T-helper 1 cell (primary cell): Measurements from ENCODE around the gene FAM78A.
A peak's percentile ranks its signal among the peaks of the same experiment; 100 is the strongest.

Experiments used
- DNase-seq, 5 donors: peaks; one replicate each; pipeline ENCODE4 v3.0.0-alpha.2; 2012 to 2020
- total RNA-seq, 4 donors: gene quantifications; one replicate each; lab custom pipeline; 2026; lab: John Stamatoyannopoulos, UW

Gene FAM78A, protein sequence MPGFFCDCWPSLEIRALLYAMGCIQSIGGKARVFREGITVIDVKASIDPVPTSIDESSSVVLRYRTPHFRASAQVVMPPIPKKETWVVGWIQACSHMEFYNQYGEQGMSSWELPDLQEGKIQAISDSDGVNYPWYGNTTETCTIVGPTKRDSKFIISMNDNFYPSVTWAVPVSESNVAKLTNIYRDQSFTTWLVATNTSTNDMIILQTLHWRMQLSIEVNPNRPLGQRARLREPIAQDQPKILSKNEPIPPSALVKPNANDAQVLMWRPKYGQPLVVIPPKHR
- total RNA-seq, result 74.3 to 141 (median 96.8) reads per million in 4 donors

GRCh38 chr9:131276094-131276888 lies at the start of gene FAM78A:
Gene FAM78A (minus strand): TSS chr9:131276510. CDS start chr9:131276179, 331 bp downstream.
- peak in 2 of 5 donors; percentile 38 to 64 for DNase-seq

DNA sequence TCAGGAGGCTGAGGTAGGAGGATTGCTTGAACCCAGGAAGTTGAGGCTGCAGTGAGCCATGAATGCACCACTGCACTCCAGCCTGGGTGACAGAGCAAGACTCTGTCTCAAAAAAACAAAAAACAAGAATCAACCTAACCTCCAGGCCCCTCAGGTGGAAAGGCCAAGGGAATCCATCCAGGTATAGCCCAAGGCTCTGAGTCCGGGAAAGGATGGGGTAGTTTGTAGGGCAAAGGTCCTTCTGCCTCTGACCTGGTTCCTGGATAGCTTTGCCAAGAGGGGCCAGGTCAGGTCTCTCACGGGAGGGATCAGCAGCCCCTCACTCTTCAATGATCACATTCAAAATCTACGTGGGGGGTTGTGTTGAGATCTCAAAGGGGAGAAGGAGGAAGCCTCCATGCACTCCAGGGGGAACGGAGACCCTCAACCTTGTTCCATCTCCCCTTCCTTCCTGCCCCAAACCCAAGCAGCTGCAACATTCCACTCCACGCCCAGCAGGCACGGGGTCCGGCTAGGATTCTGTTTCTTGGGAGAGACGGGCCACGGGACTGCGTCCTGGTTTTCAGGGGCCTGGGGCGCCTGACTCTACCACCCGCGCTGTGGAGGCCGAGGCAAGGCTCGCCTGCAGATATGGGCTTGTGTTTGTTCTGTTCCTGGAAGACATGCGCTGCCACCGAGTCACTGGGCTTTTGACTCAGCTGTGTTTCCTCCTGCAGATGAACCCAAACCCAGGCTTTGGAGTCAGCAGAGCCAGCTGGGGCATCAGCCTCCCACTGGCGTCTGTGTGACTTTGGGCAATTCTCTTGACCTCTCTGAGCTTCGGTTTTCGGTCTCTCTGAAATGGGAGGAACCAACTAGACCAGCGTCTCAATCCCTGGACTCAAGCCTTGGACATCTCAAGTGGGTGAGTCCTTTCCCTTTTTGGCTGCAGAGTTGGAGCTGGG lies 48.7 kb upstream of the FAM78A start:
- no peak for DNase-seq

DNA sequence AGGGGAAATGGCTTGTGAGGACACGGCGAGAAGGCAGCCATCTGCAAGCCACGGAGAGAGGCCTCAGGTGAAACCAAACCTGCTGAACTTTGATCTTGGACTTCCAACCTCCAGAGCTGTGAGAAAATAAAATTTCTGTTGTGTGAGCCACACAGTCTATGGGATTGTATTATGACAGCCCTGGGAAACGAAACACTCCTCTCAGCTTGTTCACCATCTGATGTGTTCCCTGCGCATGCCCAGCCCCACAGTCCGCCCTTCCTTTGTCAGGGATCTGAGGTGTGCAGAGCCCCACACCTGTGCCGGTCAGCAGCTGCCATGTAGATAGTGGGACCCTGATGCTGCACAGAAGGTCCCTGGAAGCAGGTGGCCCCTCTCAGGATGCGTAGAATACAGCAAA lies 47.3 kb upstream of the FAM78A start:
- no peak for DNase-seq

DNA sequence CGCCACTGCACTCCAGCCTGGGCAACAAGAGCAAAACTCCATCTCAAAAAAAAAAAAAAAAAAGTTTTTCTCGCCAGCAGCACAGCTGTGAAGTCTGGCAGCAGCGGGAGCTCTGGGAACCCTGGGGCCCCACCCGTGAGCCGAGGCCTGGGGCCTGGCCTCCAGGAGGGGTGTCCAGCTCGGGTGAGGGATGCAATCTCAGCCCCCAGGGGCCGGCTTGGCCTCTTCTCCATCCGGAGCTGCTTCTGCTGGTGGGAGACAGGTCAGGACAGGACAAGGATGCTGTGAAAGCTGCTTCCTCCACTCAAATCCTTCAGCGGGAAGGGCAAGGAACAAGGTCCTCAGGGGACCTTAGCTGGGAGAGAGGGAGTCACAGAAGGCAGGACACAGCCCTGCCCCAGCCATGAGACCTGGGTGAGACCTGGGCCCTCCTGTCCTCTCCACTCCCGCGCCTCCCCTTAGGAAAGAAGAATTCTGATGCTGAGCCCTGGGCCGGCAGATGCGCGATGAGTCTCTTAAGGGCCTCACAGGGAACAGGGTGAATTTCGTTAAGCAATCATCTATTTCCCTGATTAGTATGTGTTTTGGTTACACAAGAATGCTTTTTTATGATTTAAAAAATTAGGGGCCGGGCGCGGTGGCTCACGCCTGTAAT lies 43.8 kb upstream of the FAM78A start:
- DNase-seq, result no peak

DNA sequence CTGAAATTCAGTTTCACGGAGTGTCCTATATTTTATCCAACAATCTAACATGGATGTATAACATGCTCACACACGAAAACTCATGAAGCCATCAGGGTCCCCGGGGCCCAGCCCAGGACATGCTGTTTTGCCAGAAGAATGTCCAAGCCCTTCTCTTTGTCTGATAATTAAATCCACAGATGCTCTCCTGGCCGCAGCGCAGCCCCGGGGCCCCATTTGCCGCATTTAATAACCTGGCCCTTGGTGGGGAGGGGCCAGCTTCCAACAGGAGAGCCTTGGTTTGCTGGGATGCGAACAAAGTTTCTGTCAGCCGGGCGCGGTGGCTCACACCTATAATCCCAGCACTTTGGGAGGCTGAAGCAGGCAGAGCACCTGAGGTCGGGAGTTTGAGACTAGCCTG lies 43.2 kb upstream of the FAM78A start:
- DNase-seq, result no peak

DNA sequence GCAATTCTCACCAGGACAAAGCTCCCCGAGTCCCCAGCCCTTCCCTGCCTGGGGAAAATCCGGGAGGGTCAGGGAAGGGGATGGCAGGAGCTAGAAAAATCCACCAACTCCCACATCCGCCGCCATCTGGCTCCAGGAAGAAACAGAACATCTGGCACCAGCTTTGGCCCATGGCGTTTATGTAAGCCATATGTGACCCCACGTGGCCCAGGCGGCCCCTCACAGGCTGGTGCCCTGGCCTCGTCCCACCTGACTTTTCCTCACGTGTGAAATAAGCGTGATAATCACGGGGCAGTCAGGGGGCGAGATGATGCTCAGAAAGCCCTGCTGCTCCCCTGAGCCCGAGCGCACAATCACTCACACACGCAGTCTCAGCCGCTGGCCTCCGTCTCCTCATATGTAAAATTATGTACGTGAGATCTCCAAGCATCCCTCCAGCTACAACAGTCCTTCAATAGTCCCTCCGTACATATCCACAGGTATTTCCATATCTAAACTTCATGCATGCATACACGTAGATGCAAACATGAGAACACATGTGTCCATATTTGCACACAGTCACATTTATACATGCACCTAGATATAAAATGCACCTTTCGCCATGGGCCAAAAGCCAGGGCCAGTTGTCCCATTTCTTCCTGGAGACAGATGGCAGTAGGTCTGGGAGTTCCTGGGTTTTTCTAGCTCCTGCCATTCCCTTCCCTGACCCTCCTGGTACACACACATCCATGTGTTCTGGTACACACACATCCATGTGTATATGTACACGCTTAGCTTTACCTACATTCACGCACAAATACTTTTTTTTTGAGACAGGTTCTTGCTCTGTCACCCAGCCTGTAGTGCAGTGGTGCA lies 42.1 kb upstream of the FAM78A start:
- no peak for DNase-seq

DNA sequence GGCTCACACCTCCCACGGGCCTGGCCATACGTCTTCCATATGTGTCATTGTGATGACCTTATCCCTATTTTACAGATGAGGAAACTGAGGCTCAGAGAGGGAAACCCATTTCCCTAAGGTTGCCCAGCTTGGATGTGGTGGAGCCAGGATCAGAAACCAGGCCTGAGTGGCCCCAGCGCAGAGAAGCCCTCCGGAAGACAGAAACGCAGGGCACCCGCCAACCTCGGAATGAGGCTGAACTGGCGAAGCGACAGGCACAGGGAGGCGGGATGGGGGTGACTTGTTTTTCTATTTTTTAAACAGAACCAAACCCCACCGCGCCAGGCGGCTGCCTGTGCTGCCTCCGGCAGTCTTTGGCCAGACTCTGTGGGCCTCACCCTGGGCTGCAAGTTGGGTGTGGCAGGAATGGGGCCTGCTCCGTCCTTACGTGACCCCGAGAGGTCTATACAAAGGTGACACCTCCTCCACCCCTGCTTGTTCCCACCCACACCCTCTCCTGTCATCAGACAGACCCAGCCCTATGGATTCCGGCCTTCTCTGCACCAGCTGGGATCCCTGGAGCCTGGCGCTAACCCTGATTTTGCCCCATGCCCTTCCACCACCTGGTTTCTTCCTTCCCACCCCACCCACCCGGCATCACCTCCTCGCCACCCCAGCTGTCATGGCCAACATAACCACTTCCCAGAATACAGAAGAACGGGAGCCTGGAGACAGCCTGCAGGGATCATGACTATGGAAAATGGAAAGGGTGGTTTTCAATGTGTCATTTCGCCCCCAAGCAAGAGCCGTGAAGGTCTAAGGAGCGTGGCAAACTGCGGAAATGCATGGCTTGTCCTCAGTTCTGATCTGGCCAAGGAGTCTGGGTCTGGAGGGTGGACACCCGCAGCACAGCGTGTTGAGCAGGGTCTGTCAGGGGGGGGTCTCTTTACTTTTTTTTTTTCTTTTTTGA lies 36.8 kb upstream of the FAM78A start:
- DNase-seq, result no peak

- no peak for DNase-seq
Measured at GRCh38 chr9:131312246-131312645, 35.9 kb upstream of the FAM78A start.

DNA sequence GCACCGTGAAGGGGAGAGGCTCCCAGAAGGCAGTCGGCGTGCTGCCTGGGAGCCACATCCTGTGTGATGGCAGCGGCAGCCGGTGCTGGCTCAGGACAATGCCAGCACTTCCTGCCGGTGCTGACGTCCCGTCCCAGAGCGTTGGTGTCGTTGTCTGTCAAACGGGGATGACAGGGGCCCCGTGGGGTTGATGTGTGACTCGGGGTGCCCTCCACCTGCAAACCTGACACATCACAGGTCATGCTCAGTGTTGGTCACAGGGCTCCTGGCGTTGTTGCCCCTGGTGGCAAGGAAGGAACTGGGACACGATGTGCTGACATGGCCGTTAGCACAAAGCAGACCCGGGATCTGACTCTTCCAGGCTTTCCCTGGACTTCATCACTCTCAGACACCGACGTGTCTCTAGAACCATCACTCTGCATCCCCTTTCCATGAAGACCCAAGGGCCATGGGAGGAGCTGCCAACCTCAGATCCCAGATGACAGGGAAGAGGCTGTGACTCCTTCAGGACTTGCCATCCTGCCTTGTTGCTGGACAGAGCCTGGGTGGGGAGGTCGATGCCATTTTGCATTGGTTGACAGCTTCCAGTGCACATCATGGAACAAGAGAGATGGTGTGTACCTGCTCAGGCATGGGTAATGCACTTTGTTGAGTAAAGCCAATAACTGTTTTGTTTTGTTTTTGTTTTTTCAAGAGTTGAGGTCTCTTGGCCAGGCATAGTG lies 34.7 kb upstream of the FAM78A start:
- DNase-seq, result peak; percentile 26 to 77 (median 43)

- no peak for DNase-seq
Measured at GRCh38 chr9:131309530-131310276, 33.4 kb upstream of the FAM78A start.

DNA sequence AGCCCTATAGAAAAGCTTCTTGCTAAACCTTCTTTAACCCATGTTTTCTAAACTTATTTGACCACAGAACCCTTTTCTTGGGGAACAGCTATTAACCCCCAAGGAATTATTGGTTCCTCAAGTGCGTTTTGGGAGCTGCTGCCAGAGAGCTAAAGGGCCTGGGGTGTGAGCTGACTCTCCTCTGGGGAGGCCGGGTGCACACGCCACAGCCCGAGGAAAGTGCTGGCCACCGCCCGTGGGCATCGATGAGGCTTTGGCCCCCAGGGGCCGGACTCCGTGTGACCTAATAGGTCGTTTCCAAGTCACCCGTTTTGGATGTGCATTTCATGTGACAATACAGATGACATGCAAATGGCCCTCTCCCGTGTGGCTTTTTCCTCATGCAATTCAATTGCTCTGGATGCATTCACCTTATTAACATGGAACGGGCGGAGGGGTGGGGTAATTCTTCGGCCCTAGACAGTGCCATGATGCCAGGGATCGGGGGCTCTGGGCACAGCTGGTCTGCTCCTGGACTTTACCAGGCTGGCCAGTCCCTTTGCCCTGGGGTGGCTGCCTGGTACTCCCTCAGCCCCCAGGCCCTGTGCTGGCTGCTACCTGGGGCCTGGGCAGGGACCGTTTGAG lies 32.7 kb upstream of the FAM78A start:
- DNase-seq, result no peak

DNA sequence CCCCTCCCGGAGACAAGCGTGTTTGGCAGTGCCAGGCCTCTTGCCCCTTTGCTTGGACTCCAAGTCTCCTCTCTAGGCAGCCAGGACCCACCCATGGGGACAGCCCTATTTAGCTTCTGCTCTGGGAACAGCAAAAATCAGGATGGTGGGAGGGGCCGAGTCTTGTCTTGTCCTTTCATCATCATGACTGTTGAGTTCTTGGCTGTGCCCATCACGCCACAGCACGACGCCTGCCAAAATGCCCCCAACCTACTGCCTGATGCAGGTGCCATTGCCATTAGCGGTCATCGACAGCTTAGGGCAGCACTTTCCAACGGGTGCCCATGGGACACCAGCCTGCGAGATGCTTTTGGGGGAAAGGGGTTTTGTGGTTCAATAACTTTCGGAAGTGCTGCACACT lies 32.1 kb upstream of the FAM78A start:
- DNase-seq, result no peak

GRCh38 chr9:131307974-131308373 lies 31.7 kb upstream of the FAM78A start:
- no peak for DNase-seq

DNA sequence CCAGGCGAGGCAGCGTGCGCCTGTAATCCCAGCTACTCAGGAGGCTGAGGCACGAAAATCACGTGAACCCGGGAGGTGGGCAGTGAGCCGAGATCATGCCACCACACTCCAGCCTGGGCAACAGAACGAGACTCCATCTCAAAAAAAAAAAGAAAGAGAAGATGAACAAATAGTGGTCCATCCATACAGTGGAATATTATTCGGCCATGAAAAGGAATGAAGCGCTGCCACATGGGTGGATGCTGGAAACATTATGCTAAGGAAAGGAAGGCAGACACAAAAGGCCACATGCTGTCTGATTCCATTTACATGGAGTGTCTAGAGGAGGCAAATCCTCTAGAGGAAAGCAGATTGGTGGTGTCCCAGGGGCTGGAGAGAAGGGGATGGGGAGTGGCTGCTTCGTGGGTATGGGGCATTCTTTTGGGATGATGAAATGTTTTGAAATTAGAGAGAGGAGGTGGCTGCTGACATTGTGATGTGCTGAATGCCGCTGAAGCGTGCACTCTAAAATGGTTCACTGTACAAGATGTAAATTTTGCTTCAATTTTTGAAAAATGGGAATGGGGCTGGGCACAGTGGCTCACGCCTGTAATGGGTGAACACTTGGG lies 30.2 kb upstream of the FAM78A start:
- no peak for DNase-seq

GRCh38 chr9:131304676-131305355 lies 28.5 kb upstream of the FAM78A start:
- DNase-seq, result no peak

GRCh38 chr9:131303381-131304321 lies 27.3 kb upstream of the FAM78A start:
- DNase-seq, result no peak
